ENCODE data around the gene HNRNPA0. TPM values are rescaled to one million over a fixed set of nuclear protein-coding genes. Genes with fewer than 3 reads are reported as not detected.

The HNRNPA0 gene
- total and polyA plus RNA-seq, 2 experiments from 2014 or later: 15.1 to 39.9 TPM

DNA sequence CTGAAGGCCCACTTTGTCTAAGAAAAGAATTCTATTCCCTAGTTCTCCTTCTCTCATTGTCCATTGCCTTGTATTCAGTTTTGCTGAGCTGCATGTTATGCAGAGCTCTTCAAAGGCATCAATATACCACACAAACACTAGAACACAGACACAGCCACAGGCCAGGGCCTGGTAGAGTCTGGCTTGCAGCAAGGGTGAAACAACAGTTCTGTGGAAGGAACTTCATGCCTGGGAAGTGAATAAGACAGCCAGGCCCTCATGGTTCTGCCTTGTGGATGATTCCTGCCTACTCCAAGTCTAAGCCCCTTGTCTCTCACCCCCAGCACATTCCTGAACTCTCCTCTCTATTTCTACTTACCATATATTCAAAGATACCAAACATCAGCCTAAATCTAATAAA is 49.1 kb downstream of the HNRNPA0 start:
- Mint-ChIP-seq H3K9me3 (no peaks in the 10 kb centered on the region), H3K36me3 (ENCODE audit: low read depth) (peaks cover 11% of the 10 kb centered on the region; the same call in 2 of the 3 replicates), H3K4me3 (no peak overlapping the region), H3K27ac (no peak overlapping the region), H3K4me1 (no peaks in the 10 kb centered on the region), H3K27me3 (ENCODE audit: insufficient read depth, low read depth, poor library complexity) (no peaks in the 10 kb centered on the region)
- Histone ChIP-seq H3K36me3 (ENCODE audit: insufficient read depth) (no peaks in the 10 kb centered on the region), H3K9me2 (ENCODE audit: insufficient read depth) (no peaks in the 10 kb centered on the region), H4K20me1 (replicated peaks; ENCODE audit: insufficient read depth) (no peaks in the 10 kb centered on the region), H3K27me3 (ENCODE audit: insufficient read depth) (no peaks in the 10 kb centered on the region), H3K79me2 (replicated peaks; ENCODE audit: insufficient read depth) (no peaks in the 10 kb centered on the region), H3K4me3 (no peak overlapping the region), H3K4me2 (no peak overlapping the region), H3K4me1 (ENCODE audit: insufficient read depth) (no peaks in the 10 kb centered on the region), H3F3A (replicated peaks; ENCODE audit: low read depth) (no peaks in the 10 kb centered on the region), H2AFZ (no peak overlapping the region), H3K27ac (ENCODE audit: low read depth) (no peak overlapping the region)
- no peak for DNase-seq (ENCODE audit: low spot score)
- TF ChIP-seq, protein P1, sequence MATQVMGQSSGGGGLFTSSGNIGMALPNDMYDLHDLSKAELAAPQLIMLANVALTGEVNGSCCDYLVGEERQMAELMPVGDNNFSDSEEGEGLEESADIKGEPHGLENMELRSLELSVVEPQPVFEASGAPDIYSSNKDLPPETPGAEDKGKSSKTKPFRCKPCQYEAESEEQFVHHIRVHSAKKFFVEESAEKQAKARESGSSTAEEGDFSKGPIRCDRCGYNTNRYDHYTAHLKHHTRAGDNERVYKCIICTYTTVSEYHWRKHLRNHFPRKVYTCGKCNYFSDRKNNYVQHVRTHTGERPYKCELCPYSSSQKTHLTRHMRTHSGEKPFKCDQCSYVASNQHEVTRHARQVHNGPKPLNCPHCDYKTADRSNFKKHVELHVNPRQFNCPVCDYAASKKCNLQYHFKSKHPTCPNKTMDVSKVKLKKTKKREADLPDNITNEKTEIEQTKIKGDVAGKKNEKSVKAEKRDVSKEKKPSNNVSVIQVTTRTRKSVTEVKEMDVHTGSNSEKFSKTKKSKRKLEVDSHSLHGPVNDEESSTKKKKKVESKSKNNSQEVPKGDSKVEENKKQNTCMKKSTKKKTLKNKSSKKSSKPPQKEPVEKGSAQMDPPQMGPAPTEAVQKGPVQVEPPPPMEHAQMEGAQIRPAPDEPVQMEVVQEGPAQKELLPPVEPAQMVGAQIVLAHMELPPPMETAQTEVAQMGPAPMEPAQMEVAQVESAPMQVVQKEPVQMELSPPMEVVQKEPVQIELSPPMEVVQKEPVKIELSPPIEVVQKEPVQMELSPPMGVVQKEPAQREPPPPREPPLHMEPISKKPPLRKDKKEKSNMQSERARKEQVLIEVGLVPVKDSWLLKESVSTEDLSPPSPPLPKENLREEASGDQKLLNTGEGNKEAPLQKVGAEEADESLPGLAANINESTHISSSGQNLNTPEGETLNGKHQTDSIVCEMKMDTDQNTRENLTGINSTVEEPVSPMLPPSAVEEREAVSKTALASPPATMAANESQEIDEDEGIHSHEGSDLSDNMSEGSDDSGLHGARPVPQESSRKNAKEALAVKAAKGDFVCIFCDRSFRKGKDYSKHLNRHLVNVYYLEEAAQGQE (IDR thresholded peaks at IDR 0.05; ENCODE audit: unreplicated experiment): no peak
- TF ChIP-seq, protein P2, sequence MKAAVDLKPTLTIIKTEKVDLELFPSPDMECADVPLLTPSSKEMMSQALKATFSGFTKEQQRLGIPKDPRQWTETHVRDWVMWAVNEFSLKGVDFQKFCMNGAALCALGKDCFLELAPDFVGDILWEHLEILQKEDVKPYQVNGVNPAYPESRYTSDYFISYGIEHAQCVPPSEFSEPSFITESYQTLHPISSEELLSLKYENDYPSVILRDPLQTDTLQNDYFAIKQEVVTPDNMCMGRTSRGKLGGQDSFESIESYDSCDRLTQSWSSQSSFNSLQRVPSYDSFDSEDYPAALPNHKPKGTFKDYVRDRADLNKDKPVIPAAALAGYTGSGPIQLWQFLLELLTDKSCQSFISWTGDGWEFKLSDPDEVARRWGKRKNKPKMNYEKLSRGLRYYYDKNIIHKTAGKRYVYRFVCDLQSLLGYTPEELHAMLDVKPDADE (IDR thresholded peaks at IDR 0.05): no peak
- TF ChIP-seq, protein P3, sequence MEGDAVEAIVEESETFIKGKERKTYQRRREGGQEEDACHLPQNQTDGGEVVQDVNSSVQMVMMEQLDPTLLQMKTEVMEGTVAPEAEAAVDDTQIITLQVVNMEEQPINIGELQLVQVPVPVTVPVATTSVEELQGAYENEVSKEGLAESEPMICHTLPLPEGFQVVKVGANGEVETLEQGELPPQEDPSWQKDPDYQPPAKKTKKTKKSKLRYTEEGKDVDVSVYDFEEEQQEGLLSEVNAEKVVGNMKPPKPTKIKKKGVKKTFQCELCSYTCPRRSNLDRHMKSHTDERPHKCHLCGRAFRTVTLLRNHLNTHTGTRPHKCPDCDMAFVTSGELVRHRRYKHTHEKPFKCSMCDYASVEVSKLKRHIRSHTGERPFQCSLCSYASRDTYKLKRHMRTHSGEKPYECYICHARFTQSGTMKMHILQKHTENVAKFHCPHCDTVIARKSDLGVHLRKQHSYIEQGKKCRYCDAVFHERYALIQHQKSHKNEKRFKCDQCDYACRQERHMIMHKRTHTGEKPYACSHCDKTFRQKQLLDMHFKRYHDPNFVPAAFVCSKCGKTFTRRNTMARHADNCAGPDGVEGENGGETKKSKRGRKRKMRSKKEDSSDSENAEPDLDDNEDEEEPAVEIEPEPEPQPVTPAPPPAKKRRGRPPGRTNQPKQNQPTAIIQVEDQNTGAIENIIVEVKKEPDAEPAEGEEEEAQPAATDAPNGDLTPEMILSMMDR (conservative IDR thresholded peaks at IDR 0.05; ENCODE audit: low read depth in 2 of 2): no peak
- TF ChIP-seq EZH2 (IDR thresholded peaks at IDR 0.05; ENCODE audit: low read depth, unreplicated experiment) (no peak), NANOG (IDR thresholded peaks at IDR 0.05; ENCODE audit: borderline replicate concordance) (no peak), POLR2AphosphoS5 (IDR thresholded peaks at IDR 0.05; ENCODE audit: low read depth) (no peak), ZNF331 (CRISPR knock-in tag; IDR thresholded peaks at IDR 0.05; ENCODE audit: low read depth) (no peak), ZNF114 (CRISPR knock-in tag; IDR thresholded peaks at IDR 0.05) (no peak), STAT1 (IDR thresholded peaks at IDR 0.05; ENCODE audit: unreplicated experiment) (no peak), JUNB (IDR thresholded peaks at IDR 0.05; ENCODE audit: unreplicated experiment) (no peak), CREB1 (CRISPR knock-in tag; IDR thresholded peaks at IDR 0.05; ENCODE audit: low read depth) (no peak), EZH2phosphoT487 (IDR thresholded peaks at IDR 0.05; ENCODE audit: unreplicated experiment) (no peak)
- TF ChIP-seq, protein P4, sequence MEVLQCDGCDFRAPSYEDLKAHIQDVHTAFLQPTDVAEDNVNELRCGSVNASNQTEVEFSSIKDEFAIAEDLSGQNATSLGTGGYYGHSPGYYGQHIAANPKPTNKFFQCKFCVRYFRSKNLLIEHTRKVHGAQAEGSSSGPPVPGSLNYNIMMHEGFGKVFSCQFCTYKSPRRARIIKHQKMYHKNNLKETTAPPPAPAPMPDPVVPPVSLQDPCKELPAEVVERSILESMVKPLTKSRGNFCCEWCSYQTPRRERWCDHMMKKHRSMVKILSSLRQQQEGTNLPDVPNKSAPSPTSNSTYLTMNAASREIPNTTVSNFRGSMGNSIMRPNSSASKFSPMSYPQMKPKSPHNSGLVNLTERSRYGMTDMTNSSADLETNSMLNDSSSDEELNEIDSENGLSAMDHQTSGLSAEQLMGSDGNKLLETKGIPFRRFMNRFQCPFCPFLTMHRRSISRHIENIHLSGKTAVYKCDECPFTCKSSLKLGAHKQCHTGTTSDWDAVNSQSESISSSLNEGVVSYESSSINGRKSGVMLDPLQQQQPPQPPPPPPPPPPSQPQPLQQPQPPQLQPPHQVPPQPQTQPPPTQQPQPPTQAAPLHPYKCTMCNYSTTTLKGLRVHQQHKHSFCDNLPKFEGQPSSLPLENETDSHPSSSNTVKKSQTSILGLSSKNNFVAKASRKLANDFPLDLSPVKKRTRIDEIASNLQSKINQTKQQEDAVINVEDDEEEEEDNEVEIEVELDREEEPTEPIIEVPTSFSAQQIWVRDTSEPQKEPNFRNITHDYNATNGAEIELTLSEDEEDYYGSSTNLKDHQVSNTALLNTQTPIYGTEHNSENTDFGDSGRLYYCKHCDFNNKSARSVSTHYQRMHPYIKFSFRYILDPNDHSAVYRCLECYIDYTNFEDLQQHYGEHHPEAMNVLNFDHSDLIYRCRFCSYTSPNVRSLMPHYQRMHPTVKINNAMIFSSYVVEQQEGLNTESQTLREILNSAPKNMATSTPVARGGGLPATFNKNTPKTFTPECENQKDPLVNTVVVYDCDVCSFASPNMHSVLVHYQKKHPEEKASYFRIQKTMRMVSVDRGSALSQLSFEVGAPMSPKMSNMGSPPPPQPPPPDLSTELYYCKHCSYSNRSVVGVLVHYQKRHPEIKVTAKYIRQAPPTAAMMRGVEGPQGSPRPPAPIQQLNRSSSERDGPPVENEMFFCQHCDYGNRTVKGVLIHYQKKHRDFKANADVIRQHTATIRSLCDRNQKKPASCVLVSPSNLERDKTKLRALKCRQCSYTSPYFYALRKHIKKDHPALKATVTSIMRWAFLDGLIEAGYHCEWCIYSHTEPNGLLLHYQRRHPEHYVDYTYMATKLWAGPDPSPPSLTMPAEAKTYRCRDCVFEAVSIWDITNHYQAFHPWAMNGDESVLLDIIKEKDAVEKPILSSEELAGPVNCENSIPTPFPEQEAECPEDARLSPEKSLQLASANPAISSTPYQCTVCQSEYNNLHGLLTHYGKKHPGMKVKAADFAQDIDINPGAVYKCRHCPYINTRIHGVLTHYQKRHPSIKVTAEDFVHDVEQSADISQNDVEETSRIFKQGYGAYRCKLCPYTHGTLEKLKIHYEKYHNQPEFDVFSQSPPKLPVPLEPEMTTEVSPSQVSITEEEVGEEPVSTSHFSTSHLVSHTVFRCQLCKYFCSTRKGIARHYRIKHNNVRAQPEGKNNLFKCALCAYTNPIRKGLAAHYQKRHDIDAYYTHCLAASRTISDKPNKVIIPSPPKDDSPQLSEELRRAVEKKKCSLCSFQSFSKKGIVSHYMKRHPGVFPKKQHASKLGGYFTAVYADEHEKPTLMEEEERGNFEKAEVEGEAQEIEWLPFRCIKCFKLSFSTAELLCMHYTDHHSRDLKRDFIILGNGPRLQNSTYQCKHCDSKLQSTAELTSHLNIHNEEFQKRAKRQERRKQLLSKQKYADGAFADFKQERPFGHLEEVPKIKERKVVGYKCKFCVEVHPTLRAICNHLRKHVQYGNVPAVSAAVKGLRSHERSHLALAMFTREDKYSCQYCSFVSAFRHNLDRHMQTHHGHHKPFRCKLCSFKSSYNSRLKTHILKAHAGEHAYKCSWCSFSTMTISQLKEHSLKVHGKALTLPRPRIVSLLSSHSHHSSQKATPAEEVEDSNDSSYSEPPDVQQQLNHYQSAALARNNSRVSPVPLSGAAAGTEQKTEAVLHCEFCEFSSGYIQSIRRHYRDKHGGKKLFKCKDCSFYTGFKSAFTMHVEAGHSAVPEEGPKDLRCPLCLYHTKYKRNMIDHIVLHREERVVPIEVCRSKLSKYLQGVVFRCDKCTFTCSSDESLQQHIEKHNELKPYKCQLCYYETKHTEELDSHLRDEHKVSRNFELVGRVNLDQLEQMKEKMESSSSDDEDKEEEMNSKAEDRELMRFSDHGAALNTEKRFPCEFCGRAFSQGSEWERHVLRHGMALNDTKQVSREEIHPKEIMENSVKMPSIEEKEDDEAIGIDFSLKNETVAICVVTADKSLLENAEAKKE (CRISPR knock-in tag; IDR thresholded peaks at IDR 0.05): no peak
- no peak for ATAC-seq

All from GM23338 (cell line).